ENCODE data around the gene PKP1.

Gene PKP1

DNA sequence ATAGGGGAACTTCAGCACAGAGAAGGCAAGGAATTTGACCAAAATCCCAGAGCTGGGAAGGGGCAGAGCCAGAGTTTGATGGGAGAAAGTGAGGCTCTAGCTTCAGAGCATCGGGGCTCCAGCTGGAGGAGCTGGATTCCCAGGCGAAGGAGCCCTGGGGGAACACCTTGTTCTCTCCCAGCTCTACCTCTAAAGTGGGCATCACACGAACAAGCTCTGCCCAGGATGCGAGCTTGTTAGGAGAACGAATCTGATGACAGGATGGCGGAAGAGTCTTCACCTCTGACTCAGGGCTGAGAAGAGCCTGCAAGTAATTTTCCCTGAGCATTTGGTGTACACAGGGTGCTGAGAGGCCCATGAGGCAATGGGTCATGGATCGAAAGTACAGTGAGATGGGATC lies 72.2 kb downstream of the PKP1 start:
- Histone ChIP-seq H3K79me2 (ENCODE audit: insufficient read depth, low read length) (no peaks in the 10 kb centered on the region), H3K27me3 (ENCODE audit: insufficient read depth, low read length, poor library complexity) (no peaks in the 10 kb centered on the region), H4K20me1 (ENCODE audit: insufficient read depth, low read length) (no peaks in the 10 kb centered on the region), H3K9me3 (ENCODE audit: insufficient read depth, low read length, severe bottlenecking) (no peaks in the 10 kb centered on the region), H3K36me3 (ENCODE audit: insufficient read depth, low read length) (no peaks in the 10 kb centered on the region), H3K4me3 (ENCODE audit: low read depth in 1 of 2, low read length in 2 of 2) (no peak overlapping the region), H3K27ac (ENCODE audit: low read length) (no peak overlapping the region), H3K9ac (ENCODE audit: low read depth, low read length) (no peak overlapping the region), H2AFZ (ENCODE audit: low read depth, low read length) (no peak overlapping the region), H3K4me1 (ENCODE audit: insufficient read depth, low read length) (no peaks in the 10 kb centered on the region), H3K4me2 (ENCODE audit: insufficient read depth, low read length) (no peak overlapping the region)
- ATAC-seq (ENCODE audit: insufficient read depth, low read depth): no peak
- TF ChIP-seq EZH2 (IDR thresholded peaks at IDR 0.05; ENCODE audit: borderline replicate concordance, low read depth, low read length, severe bottlenecking): no peak
- TF ChIP-seq, protein P1, sequence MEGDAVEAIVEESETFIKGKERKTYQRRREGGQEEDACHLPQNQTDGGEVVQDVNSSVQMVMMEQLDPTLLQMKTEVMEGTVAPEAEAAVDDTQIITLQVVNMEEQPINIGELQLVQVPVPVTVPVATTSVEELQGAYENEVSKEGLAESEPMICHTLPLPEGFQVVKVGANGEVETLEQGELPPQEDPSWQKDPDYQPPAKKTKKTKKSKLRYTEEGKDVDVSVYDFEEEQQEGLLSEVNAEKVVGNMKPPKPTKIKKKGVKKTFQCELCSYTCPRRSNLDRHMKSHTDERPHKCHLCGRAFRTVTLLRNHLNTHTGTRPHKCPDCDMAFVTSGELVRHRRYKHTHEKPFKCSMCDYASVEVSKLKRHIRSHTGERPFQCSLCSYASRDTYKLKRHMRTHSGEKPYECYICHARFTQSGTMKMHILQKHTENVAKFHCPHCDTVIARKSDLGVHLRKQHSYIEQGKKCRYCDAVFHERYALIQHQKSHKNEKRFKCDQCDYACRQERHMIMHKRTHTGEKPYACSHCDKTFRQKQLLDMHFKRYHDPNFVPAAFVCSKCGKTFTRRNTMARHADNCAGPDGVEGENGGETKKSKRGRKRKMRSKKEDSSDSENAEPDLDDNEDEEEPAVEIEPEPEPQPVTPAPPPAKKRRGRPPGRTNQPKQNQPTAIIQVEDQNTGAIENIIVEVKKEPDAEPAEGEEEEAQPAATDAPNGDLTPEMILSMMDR (IDR thresholded peaks at IDR 0.05; ENCODE audit: borderline replicate concordance, extremely low read depth, low read length, poor library complexity, severe bottlenecking): no peak
- DNase-seq: no peak

DNA sequence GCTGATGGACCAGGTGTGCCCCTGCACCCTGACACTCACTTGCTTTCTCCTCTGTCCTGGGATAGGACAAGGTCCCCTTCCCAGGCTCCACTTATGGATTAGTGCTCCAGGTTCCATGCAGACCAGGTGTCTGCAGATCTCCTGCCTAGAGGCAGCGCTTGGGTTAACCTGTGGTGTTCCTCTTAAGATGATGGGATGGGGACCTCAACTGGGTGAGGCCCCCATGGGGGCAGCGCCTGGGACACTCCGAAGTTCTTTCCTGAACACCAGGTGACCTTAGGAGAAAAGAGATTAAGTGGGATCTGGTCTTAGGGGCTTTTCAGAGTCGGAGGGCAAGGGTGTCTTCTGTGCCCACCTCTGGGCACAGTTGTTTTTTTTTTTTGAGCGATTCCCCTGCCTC lies 72.9 kb downstream of the PKP1 start:
- TF ChIP-seq, protein P1 (IDR thresholded peaks at IDR 0.05; ENCODE audit: borderline replicate concordance, extremely low read depth, low read length, poor library complexity, severe bottlenecking): no peak
- TF ChIP-seq EZH2 (IDR thresholded peaks at IDR 0.05; ENCODE audit: borderline replicate concordance, low read depth, low read length, severe bottlenecking): no peak
- Histone ChIP-seq H3K9ac (ENCODE audit: low read depth, low read length) (no peak overlapping the region), H3K79me2 (ENCODE audit: insufficient read depth, low read length) (no peaks in the 10 kb centered on the region), H3K4me3 (ENCODE audit: low read depth in 1 of 2, low read length in 2 of 2) (no peak overlapping the region), H3K4me2 (ENCODE audit: insufficient read depth, low read length) (no peak overlapping the region), H3K36me3 (ENCODE audit: insufficient read depth, low read length) (no peaks in the 10 kb centered on the region), H3K27ac (ENCODE audit: low read length) (no peak overlapping the region), H3K27me3 (ENCODE audit: insufficient read depth, low read length, poor library complexity) (no peaks in the 10 kb centered on the region), H3K4me1 (ENCODE audit: insufficient read depth, low read length) (no peaks in the 10 kb centered on the region), H3K9me3 (ENCODE audit: insufficient read depth, low read length, severe bottlenecking) (no peaks in the 10 kb centered on the region), H4K20me1 (ENCODE audit: insufficient read depth, low read length) (no peaks in the 10 kb centered on the region), H2AFZ (ENCODE audit: low read depth, low read length) (no peak overlapping the region)
- ATAC-seq (ENCODE audit: insufficient read depth, low read depth) (no peak), DNase-seq (no peak)

DNA sequence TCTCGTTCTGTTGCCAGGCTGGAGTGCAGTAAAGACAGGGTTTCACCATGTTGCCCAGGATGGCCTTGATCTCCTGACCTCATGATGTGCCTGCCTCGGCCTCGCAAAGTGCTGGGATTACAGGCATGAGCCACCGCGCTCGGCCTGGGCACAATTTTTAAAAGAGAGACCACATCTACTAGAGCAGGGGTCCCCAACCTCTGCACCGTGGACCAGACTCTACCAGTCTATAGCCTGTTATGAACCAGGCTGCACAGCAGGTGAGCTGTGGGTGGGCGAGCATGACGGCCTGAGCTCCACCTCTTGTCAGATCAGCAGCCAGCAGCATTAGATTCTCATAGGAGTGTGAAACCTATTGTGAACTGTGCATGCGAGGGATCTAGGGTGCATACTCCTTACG lies 73.4 kb downstream of the PKP1 start:
- Histone ChIP-seq H3K27me3 (ENCODE audit: insufficient read depth, low read length, poor library complexity) (no peaks in the 10 kb centered on the region), H2AFZ (ENCODE audit: low read depth, low read length) (no peak overlapping the region), H3K4me2 (ENCODE audit: insufficient read depth, low read length) (no peak overlapping the region), H3K27ac (ENCODE audit: low read length) (no peak overlapping the region), H3K79me2 (ENCODE audit: insufficient read depth, low read length) (no peaks in the 10 kb centered on the region), H3K9ac (ENCODE audit: low read depth, low read length) (no peak overlapping the region), H4K20me1 (ENCODE audit: insufficient read depth, low read length) (no peaks in the 10 kb centered on the region), H3K4me1 (ENCODE audit: insufficient read depth, low read length) (no peaks in the 10 kb centered on the region), H3K9me3 (ENCODE audit: insufficient read depth, low read length, severe bottlenecking) (no peaks in the 10 kb centered on the region), H3K36me3 (ENCODE audit: insufficient read depth, low read length) (no peaks in the 10 kb centered on the region), H3K4me3 (ENCODE audit: low read depth in 1 of 2, low read length in 2 of 2) (no peak overlapping the region)
- ATAC-seq (ENCODE audit: insufficient read depth, low read depth) (no peak), DNase-seq (no peak)
- TF ChIP-seq, protein P1 (IDR thresholded peaks at IDR 0.05; ENCODE audit: borderline replicate concordance, extremely low read depth, low read length, poor library complexity, severe bottlenecking): no peak
- no peak for TF ChIP-seq EZH2 (IDR thresholded peaks at IDR 0.05; ENCODE audit: borderline replicate concordance, low read depth, low read length, severe bottlenecking)

DNA sequence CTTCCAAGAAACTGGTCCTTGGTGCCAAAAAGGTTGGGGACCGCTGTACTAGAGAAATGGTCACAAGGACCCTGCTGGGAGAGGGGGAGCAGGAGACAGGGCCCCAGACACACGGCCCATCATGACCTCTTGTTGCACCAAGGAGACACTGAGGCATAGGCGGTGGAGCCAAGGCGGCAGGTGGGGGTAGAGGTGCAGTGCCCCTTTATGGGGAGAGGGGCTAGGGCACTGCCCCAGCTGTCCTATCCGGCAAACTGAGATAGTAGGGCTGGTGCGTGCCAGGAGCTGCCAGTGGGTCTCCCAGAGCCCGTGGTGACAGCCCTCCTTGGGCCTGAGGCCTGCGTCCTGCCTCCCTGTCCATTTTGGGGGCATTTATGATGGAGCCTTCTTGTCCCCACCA lies 73.9 kb downstream of the PKP1 start:
- Histone ChIP-seq H2AFZ (ENCODE audit: low read depth, low read length) (no peak overlapping the region), H3K9ac (ENCODE audit: low read depth, low read length) (no peak overlapping the region), H3K4me3 (ENCODE audit: low read depth in 1 of 2, low read length in 2 of 2) (no peak overlapping the region), H4K20me1 (ENCODE audit: insufficient read depth, low read length) (no peaks in the 10 kb centered on the region), H3K27ac (ENCODE audit: low read length) (no peak overlapping the region), H3K79me2 (ENCODE audit: insufficient read depth, low read length) (no peaks in the 10 kb centered on the region), H3K4me1 (ENCODE audit: insufficient read depth, low read length) (no peaks in the 10 kb centered on the region), H3K4me2 (ENCODE audit: insufficient read depth, low read length) (no peak overlapping the region), H3K27me3 (ENCODE audit: insufficient read depth, low read length, poor library complexity) (no peaks in the 10 kb centered on the region), H3K9me3 (ENCODE audit: insufficient read depth, low read length, severe bottlenecking) (no peaks in the 10 kb centered on the region), H3K36me3 (ENCODE audit: insufficient read depth, low read length) (no peaks in the 10 kb centered on the region)
- ATAC-seq (ENCODE audit: insufficient read depth, low read depth): no peak
- no peak for DNase-seq
- TF ChIP-seq EZH2 (IDR thresholded peaks at IDR 0.05; ENCODE audit: borderline replicate concordance, low read depth, low read length, severe bottlenecking): no peak
- TF ChIP-seq, protein P1 (IDR thresholded peaks at IDR 0.05; ENCODE audit: borderline replicate concordance, extremely low read depth, low read length, poor library complexity, severe bottlenecking): no peak

Data from DND-41 (cell line).